ENCODE results near the gene NDUFB8.

Gene NDUFB8

DNA sequence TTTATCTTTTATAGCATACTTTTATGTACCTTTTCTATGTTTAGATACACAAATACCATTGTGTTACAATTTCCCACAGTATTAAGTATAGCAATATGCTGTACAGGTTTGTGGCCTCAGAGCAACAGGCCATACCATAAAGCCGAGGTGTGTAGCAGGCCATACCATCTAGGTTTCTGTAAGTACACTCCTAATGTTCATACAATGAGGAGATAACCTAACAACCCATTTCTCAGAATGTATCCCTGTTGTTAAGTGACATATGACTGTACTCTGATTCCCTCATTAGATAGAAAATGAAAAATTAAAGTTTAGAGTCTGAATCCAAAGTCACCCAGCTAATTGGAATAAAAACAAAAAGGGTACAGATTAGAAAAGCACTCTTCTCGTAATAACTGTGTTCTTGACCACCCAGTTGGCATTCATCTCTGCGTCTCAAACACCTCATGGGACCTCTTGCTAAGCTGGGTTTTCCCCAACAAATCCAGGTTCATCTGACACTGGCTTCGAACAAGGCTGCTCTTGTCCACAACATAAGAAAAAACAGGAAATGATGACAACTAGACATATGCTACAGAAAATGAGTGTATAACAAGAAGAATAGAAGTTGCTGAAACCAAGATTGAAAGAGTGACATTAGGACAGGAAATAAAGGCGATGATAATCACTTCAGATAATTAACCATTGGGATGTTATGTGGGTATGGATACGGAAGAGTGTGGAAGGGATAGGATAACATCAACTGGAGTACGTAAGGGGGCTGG lies 1.4 kb downstream of the NDUFB8 start:
- H3K27ac ChIP-seq (ENCODE audit: low read depth, low read length) = peak overlapping the region; percentile 0; the same call in 1 of the 2 replicates
- no peaks in the 10 kb centered on the region for H4K20me1 ChIP-seq (ENCODE audit: low read depth, low read length)

DNA sequence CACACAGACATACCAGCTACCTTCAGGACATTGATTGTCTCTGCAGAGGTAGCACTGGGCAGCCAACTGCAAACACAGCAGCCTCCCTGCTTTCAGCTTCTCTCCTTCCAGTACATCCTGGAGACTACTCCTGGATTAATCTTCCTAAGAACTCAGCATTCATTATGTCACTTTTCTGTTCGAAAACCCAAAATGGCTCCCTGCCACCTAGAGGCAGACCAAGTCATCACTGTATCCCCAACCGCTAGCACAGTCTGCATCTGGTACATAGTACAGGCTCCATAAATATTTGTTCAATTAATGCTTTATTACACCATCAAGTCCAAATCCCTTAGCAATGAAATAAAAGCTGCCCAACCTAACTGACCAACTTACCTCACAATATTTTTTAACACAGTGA lies 5.0 kb downstream of the NDUFB8 start:
- H4K20me1 ChIP-seq (ENCODE audit: low read depth, low read length) = no peaks in the 10 kb centered on the region
- H3K4me2 ChIP-seq (ENCODE audit: low read depth, low read length, poor library complexity, severe bottlenecking) = no peak overlapping the region
- H3K27ac ChIP-seq (ENCODE audit: low read depth, low read length) = no peak overlapping the region
- H3K27me3 ChIP-seq (ENCODE audit: low read length) = no peaks in the 10 kb centered on the region
- H3F3A ChIP-seq (ENCODE audit: insufficient read depth) = no peaks in the 10 kb centered on the region; the same call in 1 of the 2 replicates
- H3K9ac ChIP-seq (ENCODE audit: low read length) = no peak overlapping the region
- no peak overlapping the region for H2AFZ ChIP-seq (ENCODE audit: low read depth, low read length, severe bottlenecking)
- no peaks in the 10 kb centered on the region for H3K9me2 ChIP-seq (replicated peaks; ENCODE audit: insufficient read depth, low read length)
- TF ChIP-seq, protein P1, sequence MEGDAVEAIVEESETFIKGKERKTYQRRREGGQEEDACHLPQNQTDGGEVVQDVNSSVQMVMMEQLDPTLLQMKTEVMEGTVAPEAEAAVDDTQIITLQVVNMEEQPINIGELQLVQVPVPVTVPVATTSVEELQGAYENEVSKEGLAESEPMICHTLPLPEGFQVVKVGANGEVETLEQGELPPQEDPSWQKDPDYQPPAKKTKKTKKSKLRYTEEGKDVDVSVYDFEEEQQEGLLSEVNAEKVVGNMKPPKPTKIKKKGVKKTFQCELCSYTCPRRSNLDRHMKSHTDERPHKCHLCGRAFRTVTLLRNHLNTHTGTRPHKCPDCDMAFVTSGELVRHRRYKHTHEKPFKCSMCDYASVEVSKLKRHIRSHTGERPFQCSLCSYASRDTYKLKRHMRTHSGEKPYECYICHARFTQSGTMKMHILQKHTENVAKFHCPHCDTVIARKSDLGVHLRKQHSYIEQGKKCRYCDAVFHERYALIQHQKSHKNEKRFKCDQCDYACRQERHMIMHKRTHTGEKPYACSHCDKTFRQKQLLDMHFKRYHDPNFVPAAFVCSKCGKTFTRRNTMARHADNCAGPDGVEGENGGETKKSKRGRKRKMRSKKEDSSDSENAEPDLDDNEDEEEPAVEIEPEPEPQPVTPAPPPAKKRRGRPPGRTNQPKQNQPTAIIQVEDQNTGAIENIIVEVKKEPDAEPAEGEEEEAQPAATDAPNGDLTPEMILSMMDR (IDR thresholded peaks at IDR 0.05; ENCODE audit: insufficient read depth, low read length, poor library complexity, severe bottlenecking) = no peak
- TF ChIP-seq EZH2phosphoT487 (conservative IDR thresholded peaks at IDR 0.05; ENCODE audit: low read length) = no peak
- H3K36me3 ChIP-seq (ENCODE audit: low read length) = peaks cover 3% of the 10 kb centered on the region; the same call in 1 of the 2 replicates
- no peaks in the 10 kb centered on the region for H3K9me3 ChIP-seq (ENCODE audit: insufficient read depth, low read length)
- no peak overlapping the region for H3K4me3 ChIP-seq (ENCODE audit: insufficient read depth, low read length, poor library complexity, severe bottlenecking)
- H3K79me2 ChIP-seq (ENCODE audit: insufficient read depth, low read length) = peaks cover 17% of the 10 kb centered on the region

More for the DNA sequence above, 1.4 kb downstream of the NDUFB8 start:
- H3K4me3 ChIP-seq (ENCODE audit: insufficient read depth, low read length, poor library complexity, severe bottlenecking) = peak overlapping the region; percentile 72
- H2AFZ ChIP-seq (ENCODE audit: low read depth, low read length, severe bottlenecking) = no peak overlapping the region
- no peaks in the 10 kb centered on the region for H3K9me2 ChIP-seq (replicated peaks; ENCODE audit: insufficient read depth, low read length)
- H3F3A ChIP-seq (ENCODE audit: insufficient read depth) = no peaks in the 10 kb centered on the region
- peaks cover 3% of the 10 kb centered on the region; the same call in 1 of the 2 replicates for H3K36me3 ChIP-seq (ENCODE audit: low read length)
- H3K9ac ChIP-seq (ENCODE audit: low read length) = peak overlapping the region; percentile 88
- TF ChIP-seq, protein P1 (IDR thresholded peaks at IDR 0.05; ENCODE audit: insufficient read depth, low read length, poor library complexity, severe bottlenecking) = no peak
- no peak for TF ChIP-seq EZH2phosphoT487 (conservative IDR thresholded peaks at IDR 0.05; ENCODE audit: low read length)
- peak overlapping the region; percentile 81 for H3K4me2 ChIP-seq (ENCODE audit: low read depth, low read length, poor library complexity, severe bottlenecking)
- peaks cover 18% of the 10 kb centered on the region for H3K79me2 ChIP-seq (ENCODE audit: insufficient read depth, low read length)
- no peaks in the 10 kb centered on the region for H3K27me3 ChIP-seq (ENCODE audit: low read length)
- H3K9me3 ChIP-seq (ENCODE audit: insufficient read depth, low read length) = no peaks in the 10 kb centered on the region

DNA sequence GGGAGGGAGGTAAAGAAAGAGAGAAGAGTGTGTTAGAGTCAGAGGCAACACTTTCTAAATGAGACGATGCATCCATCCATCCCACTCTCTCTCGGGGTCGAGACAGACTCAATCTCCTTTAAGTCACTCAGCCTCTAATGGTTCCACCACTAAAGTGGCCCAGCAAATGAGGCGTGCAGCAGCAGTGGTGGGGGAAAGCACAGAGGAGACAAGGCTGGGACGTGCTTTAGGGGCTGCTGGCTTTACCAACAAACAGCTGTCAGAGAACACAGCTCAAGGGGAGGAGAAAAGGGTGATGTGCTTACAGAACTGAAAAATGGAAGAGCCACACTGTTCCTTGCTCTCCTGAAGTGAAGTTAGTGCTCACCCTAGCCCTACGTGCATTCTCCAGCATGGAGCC lies 5.5 kb downstream of the NDUFB8 start:
- Histone ChIP-seq H3K9ac (ENCODE audit: low read length) (no peak overlapping the region), H3K4me2 (ENCODE audit: low read depth, low read length, poor library complexity, severe bottlenecking) (no peak overlapping the region), H3K9me2 (replicated peaks; ENCODE audit: insufficient read depth, low read length) (no peaks in the 10 kb centered on the region), H2AFZ (ENCODE audit: low read depth, low read length, severe bottlenecking) (no peak overlapping the region), H3K4me3 (ENCODE audit: insufficient read depth, low read length, poor library complexity, severe bottlenecking) (no peak overlapping the region), H3K36me3 (ENCODE audit: low read length) (peaks cover 3% of the 10 kb centered on the region; the same call in 1 of the 2 replicates), H3F3A (ENCODE audit: insufficient read depth) (no peaks in the 10 kb centered on the region; the same call in 1 of the 2 replicates), H3K79me2 (ENCODE audit: insufficient read depth, low read length) (peaks cover 13% of the 10 kb centered on the region), H3K9me3 (ENCODE audit: insufficient read depth, low read length) (no peaks in the 10 kb centered on the region), H3K27ac (ENCODE audit: low read depth, low read length) (no peak overlapping the region), H4K20me1 (ENCODE audit: low read depth, low read length) (no peaks in the 10 kb centered on the region), H3K27me3 (ENCODE audit: low read length) (no peaks in the 10 kb centered on the region)
- no peak for TF ChIP-seq EZH2phosphoT487 (conservative IDR thresholded peaks at IDR 0.05; ENCODE audit: low read length)
- TF ChIP-seq, protein P1 (IDR thresholded peaks at IDR 0.05; ENCODE audit: insufficient read depth, low read length, poor library complexity, severe bottlenecking) = no peak
